Measurements from ENCODE around the gene FLT4.

GRCh38 chr5:180586204-180586603 lies 63.2 kb downstream of the FLT4 start:
- TF ChIP-seq CTCF (conservative IDR thresholded peaks at IDR 0.05; ENCODE audit: low read depth in 2 of 2) (no peak), POLR2AphosphoS5 (IDR thresholded peaks at IDR 0.05; ENCODE audit: low read depth) (no peak), NANOG (IDR thresholded peaks at IDR 0.05; ENCODE audit: borderline replicate concordance) (no peak), EZH2 (IDR thresholded peaks at IDR 0.05; ENCODE audit: low read depth, unreplicated experiment) (no peak), REST (IDR thresholded peaks at IDR 0.05; ENCODE audit: unreplicated experiment) (no peak), CREB1 (CRISPR knock-in tag; IDR thresholded peaks at IDR 0.05; ENCODE audit: low read depth) (no peak), ZNF462 (CRISPR knock-in tag; IDR thresholded peaks at IDR 0.05) (no peak), EZH2phosphoT487 (IDR thresholded peaks at IDR 0.05; ENCODE audit: unreplicated experiment) (no peak), JUNB (IDR thresholded peaks at IDR 0.05; ENCODE audit: unreplicated experiment) (no peak), ZNF114 (CRISPR knock-in tag; IDR thresholded peaks at IDR 0.05) (no peak)
